Ammon's horn (tissue), 1 donor: ENCODE measurements around the gene ALAS1.
"Not testable (repeated sequence)": the region's sequence is repeated elsewhere in the genome, so short reads cannot be mapped to it uniquely, and the experiment has no call there.

ENCODE experiments used
- DNase-seq: peaks from one replicate; pipeline ENCODE4 v3.0.0-alpha.2; 2016; ENCODE audit warnings: low spot score

ALAS1 gene

DNA sequence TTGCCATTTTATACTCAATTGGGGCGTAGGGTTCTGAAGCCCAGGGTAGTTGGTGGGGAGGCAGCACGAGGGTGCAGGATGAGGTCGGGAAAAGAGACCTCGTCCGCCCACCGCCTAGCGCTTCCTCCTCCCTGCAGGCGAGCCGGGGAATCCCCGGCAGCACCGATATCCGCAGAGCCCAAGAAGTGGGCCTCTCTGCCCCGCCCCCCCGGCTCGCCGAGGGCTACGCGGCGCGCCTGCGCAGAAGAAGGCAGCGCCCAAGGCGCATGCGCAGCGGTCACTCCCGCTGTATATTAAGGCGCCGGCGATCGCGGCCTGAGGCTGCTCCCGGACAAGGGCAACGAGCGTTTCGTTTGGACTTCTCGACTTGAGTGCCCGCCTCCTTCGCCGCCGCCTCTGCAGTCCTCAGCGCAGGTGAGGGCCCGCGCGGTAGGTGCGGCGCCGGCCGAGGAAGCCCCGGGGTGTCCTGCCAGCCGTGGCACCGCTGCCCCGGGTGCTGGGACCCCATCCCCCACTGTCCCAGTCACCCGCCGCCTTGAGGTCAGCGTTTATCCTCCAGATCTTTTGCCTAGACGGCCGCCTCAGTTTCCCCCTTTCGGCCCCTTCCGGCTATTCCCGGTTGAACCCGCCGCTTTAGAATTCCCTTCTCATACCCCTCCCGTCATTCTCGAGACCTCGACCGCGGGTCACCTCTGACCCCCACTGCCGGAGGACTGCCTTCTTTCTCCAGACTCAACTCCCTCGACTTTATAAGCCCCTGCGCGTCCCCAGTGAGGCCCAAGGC lies at the start of gene ALAS1:
TSS of gene ALAS1 (plus strand) at position 319 of the 784 bp plus-strand sequence. CDS start 1,082 bp downstream, outside the sequence.
- peak; percentile 87 for DNase-seq

DNA sequence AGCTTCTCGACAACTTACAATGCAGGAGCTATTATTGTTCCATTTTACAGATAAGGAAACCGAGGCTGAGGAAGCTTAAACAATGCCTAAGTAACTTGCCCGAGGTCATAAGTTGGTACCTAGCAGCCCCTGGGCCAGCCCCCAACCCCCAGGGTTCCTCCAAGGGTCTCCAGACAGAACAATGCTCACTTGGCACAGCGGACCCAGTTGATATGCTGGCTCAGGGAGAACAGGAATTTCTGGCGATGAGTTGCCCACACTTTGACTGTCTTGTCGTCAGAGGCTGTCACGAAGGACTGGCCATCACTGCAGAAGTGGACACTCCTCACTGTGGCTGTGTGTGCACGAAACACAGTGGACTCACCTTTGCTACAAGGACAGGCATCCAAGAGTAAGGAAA lies 48.9 kb upstream of the ALAS1 start:
- DNase-seq: no peak

DNA sequence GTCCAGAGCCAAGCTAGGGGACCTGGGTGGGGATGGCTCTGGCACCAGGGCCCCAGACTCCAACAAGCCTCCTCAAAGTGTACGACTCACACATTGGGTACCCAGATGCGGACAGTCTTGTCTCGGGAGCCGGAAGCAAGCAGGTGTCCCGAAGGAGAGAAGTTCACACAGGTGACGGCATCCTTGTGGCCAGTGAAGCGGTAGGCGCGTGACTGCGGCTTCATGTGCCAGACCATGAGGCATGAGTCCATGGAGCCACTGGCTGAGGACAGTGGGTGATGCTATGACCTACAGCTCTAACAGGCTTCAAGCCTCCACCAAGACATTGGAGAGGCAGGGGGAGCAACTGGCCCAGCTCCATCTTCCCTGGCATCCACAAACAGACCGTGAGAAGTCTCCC lies 48.2 kb upstream of the ALAS1 start:
- DNase-seq: no peak

DNA sequence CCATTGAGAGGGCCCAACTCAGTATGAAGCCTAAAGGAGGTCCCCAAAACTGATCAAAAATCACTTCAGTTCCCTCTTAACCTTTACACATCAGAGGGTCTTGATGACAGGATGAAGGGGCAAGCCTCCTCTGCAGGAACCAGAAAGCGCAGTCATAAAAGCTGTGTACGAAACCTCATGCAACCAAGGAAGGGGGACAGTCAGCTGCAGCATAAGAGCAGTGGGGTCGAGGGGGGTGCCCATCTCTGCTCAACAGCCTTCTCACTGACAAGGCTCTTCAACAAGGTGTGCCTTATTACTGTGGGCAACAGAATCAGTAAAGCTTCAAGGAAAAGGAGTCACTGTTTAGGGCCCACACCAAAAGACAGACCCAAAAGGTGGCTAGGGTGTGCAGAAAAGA lies 47.6 kb upstream of the ALAS1 start:
- no peak for DNase-seq

DNA sequence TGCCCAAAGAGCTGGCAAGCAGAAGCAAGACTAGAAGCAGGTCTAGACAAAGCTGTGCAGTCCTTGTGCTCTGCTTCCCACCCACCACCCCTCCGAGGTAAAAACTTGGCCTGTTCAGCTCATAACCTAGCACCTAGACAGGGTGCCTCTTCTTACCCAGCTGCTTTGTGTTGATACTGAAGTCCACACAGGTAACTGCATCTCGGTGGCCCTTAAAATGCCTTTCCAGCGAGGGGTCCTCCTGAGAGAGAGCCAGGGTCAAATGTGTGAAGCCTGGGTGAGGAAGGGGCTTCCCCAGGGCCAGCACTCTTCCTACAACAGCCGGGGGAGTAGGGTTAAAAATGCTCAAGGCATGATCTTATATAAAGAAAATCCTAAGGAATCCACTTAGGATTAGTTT lies 47.1 kb upstream of the ALAS1 start:
- no peak for DNase-seq

DNA sequence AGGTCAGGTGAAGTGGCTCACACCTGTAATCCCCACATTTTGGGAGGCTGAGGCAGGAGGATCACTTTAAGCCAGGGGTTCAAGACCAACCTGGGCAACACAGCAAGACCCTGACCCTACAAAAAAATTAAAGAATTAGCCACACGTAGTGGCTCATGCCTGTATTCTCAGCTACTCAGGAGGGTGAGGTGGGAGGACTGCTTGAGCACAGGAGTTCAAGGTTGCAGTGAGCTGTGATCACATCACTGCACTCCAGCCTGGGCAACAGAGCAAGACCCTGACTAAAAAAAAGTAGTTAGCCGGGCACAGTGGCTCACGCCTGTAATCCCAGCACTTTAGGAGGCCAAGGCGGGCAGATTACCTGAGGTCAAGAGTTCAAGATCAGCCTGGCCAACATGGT lies 46.0 kb upstream of the ALAS1 start:
- DNase-seq: not testable (repeated sequence)

DNA sequence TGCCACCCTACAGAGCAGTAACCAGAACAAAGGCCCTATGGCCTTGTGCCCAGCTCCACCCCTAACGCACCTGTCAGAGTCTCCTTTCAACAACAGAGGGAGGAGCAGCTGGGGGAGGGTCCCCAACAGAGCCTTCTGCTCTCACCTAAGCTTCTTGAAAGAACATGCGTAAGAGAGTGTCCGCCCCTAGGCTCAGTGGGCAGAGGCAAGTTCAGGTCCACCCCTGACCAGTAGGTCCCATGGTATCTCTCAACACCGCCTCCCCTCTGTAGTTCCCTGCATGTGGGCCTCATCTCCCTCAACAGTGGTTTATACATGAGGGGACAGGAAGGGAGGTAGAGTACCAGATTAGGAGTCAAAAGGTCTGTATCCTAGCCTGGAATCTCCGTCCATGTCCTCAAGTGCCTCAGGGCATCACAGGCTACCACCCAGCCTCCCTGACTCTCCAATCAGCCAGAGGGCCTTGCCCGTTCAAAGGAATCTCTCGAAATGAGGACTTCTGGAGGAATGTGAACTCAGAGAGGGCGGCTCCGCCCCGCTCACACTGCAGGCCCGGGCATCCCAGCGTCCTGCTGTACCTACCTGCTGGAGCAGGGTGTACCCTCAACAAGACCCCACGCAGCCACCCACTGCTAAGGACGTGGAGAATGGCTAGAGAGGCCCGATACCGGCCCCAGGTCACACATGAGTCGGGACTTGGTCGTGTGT lies 44.4 kb upstream of the ALAS1 start:
- DNase-seq: no peak

DNA sequence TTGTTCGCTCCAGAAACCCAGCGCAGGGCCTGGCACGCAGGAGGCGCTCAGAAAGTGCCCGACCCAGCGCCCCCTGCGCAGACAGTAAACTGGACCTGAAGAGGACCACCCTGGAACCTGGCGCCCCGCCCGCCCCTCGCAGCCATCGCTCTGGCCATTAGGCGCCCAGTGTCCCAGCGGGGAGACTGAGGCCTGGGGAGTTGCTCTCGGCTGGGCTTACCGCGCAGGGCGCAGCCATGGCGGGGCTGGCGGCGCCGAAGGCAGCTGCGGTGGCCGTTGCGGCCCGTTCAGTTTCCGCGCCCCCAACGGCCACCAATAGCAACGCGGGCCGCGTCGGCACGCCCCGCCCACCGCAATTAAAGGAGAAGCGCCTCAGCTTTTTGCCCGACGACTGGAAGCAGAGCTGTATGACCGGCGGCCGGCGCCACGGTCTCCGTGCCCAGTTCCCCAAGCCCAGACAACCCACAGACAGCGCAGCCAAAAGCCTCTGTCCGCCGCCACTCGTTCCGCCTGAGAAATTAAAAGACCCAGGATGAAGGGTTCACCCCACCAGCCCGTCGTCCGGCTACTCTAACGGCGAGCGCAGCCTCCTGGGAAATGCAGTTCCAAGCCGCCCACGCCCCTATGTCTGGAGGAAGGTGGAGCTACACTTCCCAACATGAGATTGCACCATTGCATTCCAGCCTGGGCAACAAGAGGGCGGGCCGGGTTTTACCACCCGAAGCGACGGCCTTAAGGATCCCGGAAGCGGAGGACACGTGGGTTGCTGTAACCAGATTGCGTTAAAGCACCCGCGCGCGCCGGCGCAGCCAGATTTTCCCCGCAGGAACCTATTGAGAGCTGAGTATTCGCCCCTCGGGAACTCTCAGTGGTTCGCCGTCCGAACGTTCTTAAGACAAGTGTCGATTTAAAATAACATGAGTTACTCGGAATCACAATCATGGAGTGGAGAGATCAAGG lies 43.5 kb upstream of the ALAS1 start, which contains the start of gene POC1A:
TSS of gene POC1A (minus strand) at position 289 of the 960 bp plus-strand sequence. CDS start at position 238, 51 bp downstream.
- peak; percentile 98 for DNase-seq

DNA sequence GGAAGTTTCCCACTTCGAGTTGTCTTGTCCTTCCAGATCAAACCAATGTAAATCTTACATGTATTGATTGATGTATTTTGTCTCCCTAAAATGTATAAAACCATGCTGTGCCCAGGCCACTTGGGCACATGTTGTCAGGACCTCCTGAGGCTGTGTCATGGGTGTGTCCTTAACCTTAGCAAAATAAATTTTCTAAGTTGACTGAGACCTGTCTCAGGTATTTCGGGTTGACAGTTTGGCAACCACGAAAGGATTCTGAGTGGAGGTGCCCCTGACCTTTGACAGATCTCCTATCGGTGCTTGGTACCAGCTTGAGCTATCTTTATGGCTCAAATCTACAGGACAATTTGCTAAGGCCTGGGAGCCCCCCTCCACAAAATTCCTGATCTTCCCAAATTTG lies 42.0 kb upstream of the ALAS1 start:
- DNase-seq: no peak

DNA sequence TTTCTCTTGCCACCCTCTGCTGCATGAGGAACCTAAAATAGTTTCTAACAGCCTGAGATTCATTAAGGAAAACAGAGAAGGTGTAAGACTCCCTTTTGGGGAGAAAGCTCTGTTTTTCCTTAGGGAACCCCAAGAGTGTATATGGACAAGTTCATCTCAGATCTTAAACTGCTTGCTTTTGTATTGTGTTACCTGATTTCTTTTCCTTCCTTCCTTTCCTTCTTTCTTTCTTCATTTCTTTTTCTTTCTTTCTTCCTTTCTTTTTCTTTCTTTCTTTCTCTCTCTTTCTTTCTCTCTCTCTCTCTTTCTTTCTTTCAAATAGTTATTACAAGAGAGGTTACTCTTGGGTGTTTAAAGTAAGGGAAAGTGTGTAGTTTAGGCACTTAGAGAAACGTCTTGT lies 38.5 kb upstream of the ALAS1 start:
- no peak for DNase-seq

DNA sequence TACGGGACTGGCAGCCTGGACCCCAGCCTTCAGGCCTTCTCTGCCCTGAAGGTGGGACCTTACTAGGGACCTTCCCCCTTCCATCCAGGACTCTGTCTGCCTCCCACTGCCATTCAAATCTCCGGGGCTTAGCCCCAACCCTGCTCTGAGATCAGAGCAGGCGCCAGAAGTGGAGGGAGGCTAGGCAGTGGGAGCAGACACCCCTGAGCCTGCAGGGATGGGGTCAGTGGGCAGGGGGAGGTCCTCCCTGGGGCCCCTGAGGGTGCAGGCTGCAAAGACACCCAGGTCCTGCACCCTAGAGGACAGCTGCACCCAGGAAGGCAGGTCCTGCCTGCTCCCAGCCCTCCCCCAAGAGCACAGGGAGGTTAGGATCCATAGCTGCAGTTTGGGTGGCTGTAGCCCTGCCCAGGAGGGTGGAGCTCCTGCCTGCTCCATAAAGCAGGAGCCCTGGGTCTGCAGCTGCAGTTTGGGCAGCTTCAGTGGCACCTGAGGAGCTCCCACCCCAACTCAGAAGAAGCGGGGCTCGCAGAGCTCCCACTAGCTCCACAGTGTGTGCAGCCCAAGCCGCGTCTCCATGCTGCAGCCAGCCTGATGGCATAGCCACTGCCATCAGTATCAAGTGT lies 35.6 kb upstream of the ALAS1 start:
- no peak for DNase-seq

DNA sequence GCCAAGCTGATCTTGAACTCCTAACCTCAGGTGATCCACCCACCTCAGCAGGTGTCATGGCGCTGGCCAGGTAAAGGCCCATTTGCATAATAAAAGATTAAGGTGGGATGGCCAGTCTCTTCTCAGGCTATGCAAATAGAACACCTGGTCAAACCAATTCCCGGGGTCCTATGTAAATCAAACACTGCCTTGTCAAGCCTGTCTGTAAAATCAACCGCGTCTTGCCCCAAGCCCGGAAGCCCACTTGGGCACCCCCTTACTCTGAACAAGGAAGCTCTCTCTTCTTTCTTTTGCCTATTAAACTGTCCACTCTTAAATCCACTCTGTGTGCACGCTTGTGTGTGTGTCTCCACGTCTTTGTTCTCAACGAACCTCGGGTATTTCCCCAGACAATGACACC lies 30.7 kb upstream of the ALAS1 start:
- DNase-seq: no peak

DNA sequence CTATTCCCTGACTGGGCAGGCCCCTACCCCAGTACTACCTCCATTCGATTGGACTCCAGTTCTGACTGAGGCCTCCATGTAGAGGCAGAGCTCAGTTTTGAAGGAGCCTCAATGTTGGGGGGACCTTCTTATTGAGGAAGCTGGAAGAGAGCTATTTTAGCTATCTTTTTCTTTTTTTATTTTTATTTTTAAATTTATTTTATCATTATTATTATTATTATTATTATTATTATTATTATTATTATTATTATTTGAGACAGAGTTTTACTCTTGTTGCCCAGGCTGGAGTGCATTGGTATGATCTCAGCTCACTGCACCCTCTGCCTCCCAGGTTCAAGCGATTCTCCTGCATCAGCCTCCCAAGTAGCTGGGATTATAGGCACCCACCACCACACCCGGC lies 27.7 kb upstream of the ALAS1 start:
- DNase-seq: not testable (repeated sequence)

DNA sequence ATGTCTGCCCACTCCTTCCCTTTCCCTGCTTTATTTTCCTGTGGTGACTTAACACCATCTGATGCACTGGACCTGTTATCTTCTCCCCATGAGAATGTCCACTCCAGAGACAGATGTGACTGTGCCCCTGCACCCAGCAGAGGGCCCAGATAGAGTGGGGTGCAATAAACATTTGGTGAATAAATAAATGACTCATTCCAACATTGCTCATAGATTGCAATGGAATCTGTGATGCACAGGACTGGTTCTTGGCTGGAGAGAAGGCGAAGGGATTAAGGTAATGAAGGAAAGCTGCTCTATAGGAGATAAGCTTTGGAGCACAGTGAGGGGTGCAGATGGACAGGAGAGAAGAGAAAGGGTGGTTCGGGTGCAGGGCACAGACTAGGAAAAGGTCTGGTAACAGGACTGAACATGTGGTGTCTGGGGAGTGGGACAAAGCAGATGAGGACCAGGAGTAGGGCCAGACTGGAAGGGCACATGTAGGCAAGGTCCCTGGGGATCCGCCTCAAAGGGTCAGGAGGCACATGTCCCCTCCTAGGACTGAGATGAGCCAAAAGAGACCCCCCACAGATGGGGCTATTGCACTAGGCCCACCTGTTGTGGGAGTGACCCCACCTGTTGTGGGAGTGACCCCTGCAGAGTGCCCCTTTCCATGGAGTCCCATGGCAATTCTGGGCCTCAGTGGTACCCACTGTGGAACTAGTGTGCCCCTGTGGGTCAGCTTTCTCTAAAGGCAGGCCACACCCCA lies 26.3 kb upstream of the ALAS1 start:
- no peak for DNase-seq

DNA sequence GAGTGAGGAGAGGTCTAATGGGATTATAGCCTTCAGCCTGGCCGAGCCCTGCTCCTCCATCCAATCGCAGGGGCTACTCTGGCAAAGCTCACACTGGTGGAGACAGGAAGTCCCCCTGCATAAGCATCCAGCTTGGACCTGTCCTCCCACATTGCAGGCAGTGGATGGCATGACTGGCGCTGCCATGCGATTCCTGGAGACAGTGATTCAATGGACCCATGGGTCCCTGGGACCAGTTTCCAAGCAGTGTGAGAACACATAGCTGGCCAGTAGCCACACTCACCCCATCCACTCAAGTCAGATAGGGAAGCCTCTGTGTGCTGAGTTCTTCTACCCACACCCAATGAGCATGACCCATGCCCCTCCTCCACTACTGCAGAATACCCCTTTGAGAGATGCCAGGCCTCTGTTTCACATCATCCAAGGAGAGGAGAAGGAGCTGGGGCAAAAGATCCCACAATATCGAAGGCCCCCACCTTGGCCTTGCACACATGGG lies 25.6 kb upstream of the ALAS1 start:
- peak; percentile 35 for DNase-seq

DNA sequence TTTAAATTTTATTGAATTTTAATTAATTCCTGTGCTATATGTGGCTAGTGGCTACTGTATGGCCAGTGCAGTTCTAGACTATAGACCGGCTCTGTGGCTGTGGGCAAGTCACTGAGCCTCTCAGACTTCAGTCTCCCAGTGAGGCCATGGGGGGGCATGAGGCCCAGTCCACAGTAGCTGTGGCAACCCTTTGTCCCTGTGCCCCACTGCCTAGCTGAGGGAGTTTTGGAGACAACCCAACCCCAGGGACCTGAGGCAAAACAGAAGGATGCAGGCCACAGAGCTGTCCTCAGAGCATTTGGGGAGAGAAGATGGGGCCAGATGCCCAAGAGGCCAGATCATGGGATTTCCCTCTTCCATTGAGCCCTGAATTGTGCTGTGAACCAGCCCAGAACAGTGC lies 24.9 kb upstream of the ALAS1 start:
- no peak for DNase-seq

DNA sequence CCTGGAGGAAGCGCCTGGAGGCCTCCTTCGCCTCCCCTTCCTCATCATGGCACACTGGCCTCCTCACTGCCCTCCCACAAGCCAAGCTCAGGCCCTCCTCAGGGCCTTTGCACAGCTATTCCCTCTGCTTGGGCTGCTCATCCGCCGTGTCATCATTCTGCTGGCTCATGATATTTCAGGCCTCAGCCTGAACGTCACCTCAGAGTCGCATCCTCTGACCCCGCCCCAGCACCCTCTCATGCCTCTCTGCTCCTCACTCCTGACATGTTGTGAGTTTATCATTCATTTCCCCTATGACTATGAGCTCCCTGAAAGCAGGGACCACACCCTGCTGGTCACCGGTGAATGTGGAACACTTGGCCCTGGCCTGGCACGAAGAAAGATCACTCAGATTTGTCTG lies 23.1 kb upstream of the ALAS1 start:
- DNase-seq: no peak

DNA sequence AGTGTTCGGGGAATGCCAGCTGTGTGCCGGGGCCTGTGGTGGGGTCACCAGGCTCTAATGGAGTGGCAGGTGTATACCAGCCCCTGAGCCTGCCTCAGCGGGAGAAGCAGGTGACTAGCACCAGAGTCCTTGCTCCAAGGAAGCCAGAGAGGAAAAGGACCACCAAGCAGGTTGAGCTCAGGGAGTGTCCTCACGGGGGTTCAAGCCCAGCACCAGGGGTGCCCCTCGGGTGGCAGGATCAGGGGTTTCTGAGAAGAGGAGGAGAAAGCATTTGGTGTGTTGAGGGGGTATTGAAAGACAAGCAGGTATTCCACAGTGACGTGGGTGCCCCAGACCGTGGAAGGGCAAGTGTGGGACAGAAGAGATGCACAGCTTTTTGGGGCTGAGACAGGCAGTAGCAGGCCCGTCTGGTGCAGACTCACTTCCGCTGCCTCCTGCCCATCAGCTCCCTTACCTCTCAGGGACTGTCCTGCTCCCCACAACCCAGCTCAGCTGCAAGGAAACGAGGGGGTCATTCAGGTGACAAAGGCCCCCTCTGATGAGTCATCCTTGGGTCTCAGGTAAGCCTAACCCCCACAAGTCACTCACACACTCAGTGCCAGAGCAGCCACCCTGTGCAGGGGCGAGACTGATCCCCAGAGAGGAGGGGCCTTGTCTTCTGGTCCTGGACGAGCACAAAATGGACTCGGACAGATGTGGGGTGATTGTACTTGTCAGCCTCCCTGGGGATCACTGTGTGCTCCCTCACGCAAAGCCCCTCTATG lies 22.4 kb upstream of the ALAS1 start:
- DNase-seq: no peak

DNA sequence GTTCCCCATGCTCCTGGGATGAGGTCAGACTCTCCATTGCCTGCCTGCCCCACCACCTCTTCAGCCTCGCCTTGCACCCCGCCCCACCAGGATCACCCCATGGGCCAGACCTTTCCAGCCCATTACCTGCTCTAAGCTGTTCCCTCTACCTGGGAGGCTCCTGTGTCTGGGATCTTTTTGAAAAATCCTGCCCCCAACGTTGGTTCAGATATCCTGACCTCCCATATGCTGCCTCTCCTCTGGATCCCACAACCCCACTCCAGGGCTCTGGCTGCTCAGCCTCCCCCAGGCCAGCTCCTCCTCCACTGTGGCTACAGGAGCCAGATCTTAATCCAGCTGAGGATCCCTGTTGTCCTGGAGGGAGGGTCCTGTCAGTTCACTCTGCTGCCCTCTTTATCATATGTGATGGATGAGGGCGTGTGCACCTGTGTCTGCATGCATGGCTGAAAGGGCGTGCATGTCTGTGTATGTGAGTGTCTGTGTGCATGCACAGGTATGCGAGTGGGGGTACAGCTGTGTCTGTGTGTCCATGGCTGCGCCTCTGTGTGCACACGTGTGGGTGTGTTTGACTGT lies 21.7 kb upstream of the ALAS1 start:
- no peak for DNase-seq
